HUDEP-2 (cell line): Measurements from ENCODE around the gene DHX34.
A peak's percentile ranks its signal among the peaks of the same experiment; 100 is the strongest.

Source experiments
- DNase-seq, 76 experiments: peaks; one replicate each; lab custom pipeline; 2025; ENCODE audit not compliant: unreplicated experiment in 76 of 76; lab: John Stamatoyannopoulos, UW

Gene DHX34

GRCh38 chr19:47415953-47416642, 67.0 kb downstream of the DHX34 start:
- DNase-seq, result no peak

- DNase-seq, result no peak
Measured at GRCh38 chr19:47416643-47416985, 67.5 kb downstream of the DHX34 start.

GRCh38 chr19:47417107-47417745, 68.1 kb downstream of the DHX34 start:
- no peak for DNase-seq

- no peak for DNase-seq
Measured at GRCh38 chr19:47417746-47418691, 68.9 kb downstream of the DHX34 start.

- DNase-seq, result no peak
Measured at GRCh38 chr19:47418692-47419029, 69.5 kb downstream of the DHX34 start.

- DNase-seq, result no peak
Measured at GRCh38 chr19:47419030-47419783, 70.1 kb downstream of the DHX34 start, which contains the start of gene MEIS3. TSS of gene MEIS3 (minus strand) at chr19:47419527. CDS start at chr19:47419081, 446 bp downstream.

GRCh38 chr19:47419789-47420188, 70.7 kb downstream of the DHX34 start:
- no peak for DNase-seq

- DNase-seq, result no peak
Measured at GRCh38 chr19:47421244-47421786, 72.2 kb downstream of the DHX34 start.

GRCh38 chr19:47421844-47422395, 72.8 kb downstream of the DHX34 start:
- no peak for DNase-seq

- DNase-seq, result no peak
Measured at GRCh38 chr19:47422417-47423163, 73.5 kb downstream of the DHX34 start.

- no peak for DNase-seq
Measured at GRCh38 chr19:47423203-47423882, 74.2 kb downstream of the DHX34 start.

- DNase-seq, result peak in 59 of 76 experiments; percentile 12 to 82 (median 49)
Measured at GRCh38 chr19:47427241-47428176, 78.4 kb downstream of the DHX34 start.

GRCh38 chr19:47428177-47428894, 79.2 kb downstream of the DHX34 start:
- DNase-seq, result peak in 75 of 76 experiments; percentile 63 to 99 (median 93)

- no peak for DNase-seq
Measured at GRCh38 chr19:47429140-47429793, 80.2 kb downstream of the DHX34 start.

GRCh38 chr19:47430041-47430802, 81.1 kb downstream of the DHX34 start:
- DNase-seq, result peak in 22 of 76 experiments; percentile 14 to 54 (median 32)

GRCh38 chr19:47432091-47432490, 83.0 kb downstream of the DHX34 start:
- no peak for DNase-seq
